Kidney capillary endothelial cell (primary cell): ENCODE data around the gene FANK1.
"Not testable (repeated sequence)": the region's sequence is repeated elsewhere in the genome, so short reads cannot be mapped to it uniquely, and the experiment has no call there.

Experiments used
- DNase-seq: peaks from one replicate; pipeline ENCODE4 v3.0.0-alpha.2; 2018; ENCODE audit warnings: low spot score

FANK1 gene

DNA sequence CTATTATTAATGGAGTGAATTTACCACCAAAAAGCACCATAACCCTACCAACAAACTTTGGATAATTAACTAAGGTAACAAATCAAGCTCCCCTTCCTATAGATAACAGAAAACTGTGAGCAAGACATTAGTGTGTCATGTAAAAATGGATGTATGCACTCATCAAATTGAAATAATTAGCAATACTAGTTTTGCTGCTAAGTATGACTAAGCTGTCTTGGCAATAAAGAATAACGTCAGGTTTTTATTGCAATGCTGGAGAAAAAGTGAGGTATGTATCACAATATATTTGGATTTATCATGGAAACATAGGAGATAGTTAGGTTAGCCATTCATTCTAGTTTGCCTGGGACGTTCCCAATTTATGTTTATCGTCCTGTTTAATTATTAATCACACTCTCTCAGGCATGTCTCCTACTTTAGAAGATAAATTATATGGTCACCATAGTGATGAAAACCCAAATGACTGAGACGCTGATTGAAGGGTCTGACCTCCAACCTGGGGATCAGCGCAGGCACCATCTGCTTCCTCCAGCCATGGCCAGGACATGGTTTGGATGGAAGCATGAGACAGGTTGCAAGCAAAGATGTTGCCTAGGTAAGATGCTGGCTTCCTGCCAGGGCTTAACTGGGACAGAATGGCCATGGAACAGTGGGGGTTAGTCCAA lies 125.6 kb downstream of the FANK1 start:
- no peak for DNase-seq

DNA sequence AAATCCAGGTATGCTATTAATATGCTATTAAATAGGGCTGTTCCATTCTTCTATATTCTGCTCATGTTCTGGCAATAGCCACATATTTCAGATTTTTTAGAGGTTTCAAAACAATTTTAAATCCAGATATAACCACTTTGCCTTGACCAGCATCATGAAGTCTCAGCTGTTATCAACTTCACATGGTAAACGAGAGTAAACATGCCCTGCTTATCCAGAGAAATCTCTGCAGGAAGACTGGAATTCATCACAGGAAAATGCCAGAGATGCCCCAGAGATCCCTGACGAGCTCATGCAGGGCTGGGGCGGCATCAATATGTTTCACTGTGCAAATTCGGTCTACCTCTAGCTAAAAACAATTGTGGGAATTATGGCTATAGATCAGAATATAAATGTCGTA lies 126.5 kb downstream of the FANK1 start:
- DNase-seq = no peak

DNA sequence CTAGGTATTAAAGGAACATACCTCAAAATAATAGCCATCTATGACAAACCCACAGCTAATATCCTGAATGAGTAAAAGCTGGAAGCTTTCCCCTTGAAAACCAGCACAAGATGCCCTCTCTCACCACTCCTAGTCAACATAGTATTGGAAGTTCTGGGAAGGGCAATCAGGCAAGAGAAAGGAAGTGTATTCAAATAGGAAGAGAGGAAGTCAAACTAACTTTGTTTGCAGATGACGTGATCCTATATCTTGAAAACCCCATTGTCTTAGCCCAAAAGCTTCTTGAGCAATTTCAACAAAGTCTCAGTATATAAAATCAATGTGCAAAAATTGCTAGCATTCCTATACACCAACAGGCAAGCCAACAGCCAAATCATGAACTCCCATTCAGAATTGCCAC lies 131.3 kb downstream of the FANK1 start:
- DNase-seq = peak; percentile 52

DNA sequence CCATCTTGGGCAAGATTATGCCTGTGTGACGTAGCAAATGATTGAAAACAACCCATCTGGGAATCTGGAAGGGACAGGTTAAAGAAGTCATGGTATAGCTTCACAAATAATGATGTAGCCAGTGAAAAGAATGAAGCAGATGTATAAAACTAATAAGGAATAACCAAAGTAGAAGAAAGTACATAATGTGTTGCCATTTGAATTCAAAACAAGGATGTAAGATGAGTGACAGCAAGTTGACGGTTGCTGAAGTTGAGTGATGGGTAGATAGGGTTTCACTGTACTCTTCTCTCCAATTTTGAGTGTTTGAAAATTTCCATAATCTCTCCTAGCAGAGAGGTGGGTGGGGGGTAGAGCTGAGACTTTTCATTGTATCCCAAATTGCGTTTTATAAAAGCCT lies 133.6 kb downstream of the FANK1 start:
- no peak for DNase-seq

DNA sequence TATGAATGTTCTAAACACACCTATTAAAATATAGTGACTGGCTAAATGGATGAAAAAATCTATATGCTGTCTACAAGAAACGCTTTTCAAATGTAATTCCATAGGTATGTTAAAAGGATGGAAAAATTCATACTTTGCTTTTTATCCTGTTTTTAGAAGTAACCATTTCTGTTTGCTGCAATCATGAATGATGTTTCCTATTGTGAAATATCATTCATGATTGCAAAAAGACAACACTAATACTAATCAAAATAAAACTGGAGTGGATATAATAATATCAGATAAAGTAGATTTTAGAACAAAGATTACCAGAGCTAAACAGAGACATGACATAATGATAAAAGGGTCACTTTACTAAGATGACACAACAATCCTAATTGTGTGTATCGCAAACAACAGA lies 138.2 kb downstream of the FANK1 start:
- no peak for DNase-seq

DNA sequence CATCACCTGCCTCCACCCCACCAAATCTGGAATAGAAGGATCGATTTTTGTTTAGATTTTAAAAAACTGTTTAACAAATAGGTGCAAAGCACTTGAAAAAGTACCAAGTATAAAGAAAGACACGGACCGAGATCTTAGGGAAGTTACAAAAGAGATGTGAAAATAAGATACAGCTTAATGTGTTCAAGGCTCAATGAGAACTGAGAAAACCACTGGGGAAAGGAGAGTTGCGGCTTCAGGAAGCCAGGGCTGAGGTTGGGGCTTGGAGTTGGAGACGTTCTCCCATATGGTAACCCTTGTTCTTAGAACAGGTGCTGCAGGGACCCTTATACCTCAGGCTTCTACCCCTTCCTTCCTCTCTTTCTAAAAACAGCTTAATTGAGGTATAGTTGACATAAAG lies 140.2 kb downstream of the FANK1 start:
- DNase-seq = no peak

DNA sequence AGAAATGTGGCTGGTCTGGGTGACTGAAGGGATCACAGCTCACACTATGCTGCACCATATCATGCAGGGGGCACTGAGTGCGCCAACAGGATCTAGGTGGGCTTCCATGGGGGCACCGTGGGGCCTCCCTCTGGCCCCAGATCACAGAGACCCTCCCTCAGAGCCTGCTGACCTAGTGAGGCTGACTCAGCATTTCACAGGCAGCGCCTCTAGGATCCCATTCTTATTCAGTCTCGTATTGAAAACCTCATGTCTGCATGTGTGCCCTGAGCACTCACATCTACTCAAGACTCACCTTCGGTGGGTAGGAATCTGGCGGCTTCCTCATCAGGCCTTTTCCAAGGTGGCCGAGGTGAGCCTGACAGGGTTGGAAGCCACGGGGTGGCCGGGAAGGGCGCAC lies 141.6 kb downstream of the FANK1 start:
- DNase-seq = no peak

DNA sequence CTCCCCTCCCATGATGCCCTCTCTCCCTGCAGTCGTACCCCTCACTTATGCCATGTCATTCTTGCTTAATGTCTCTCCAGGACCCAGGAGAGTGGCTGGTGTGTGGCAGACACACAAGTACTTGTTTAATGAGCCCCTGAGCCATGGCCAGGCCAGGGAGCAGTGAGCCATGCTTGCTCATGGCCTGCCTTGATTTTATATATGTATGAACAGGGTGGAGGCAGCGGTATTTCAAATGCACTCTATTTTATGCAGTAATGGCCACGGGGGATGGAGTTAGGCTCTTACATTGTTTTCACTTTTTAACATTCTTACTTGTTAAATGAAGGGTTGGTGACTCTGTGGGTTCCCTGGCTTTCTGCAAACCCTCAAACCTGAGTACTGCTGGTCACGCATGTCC lies 144.8 kb downstream of the FANK1 start:
- no peak for DNase-seq

DNA sequence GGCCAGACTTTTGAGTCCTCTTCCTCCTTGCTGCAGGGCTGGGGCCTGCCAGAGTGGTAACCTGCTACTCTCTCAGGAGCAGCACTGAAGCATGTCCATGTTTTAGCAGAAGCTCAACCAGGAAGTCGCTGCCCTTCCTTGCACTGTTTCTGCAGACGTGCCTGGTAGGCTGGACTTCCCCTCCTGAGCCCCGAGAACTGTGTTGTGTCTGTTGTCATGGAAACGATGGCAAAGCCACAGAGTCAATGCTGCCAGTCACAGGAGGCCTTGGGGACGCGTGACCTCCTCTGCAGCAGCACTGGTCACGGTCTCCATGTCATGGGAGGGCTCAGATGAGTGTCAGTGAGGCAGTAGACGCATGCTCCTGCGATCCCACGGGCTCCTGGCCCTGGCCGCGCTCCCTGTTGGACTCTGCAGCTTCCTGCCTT lies 145.5 kb downstream of the FANK1 start:
- peak; percentile 98 for DNase-seq

DNA sequence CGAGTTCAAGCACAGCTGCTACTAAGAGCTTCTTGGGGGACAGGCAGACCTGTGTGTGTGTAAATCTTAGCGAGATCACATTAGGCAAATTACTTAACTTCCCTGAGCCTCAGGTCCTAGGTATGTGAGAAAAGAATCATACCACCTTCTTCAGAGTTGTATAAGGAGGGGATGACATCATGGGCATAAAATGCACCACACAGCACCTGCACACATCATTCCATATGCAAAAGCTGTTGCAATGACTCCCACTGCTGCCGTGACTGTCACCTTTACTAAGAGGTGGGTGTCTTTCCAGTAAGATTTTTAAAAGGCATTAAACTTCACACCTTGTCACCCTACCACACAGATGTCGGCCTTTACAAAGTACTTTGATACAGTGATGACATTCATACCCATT lies 146.0 kb downstream of the FANK1 start:
- DNase-seq = no peak

DNA sequence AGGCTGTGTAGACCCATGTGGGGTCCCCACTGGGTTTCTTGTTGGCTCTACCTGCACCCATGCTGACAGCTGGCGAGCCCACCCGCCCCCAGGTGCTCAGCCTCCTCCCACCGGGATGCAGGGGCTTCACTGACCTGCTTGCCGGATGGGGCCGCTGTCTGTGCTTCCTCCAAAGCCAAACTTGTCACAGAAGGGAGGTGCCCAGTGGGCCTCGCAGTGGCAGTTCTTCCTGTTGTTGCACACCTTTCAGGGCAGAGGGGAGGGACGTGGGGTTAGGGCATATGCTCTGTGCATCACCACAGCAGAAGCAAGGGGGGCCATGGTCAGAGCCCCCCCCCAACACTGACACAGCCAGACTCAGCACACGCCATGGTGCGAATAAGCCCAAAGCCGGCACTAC lies 146.5 kb downstream of the FANK1 start:
- DNase-seq = no peak

DNA sequence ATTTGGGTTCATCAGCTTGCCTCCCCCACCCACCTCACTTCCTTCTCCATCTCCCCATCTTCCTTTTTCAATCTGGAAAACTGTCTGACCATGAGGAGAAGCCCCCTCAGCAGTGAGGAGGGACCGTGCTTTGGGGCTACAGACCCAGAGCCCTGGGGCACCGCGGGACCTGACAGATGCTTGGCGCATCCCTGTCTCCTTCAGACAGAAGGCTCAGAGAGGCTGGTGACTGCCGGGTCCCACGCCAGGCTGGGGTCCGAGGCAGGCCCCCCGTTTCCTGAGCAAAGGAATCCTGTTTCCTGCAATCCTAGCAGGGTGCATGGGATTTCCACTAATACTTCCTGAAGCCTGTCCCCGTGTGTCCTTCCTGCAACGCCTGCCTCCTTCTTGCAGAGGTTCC lies 147.0 kb downstream of the FANK1 start:
- no peak for DNase-seq

DNA sequence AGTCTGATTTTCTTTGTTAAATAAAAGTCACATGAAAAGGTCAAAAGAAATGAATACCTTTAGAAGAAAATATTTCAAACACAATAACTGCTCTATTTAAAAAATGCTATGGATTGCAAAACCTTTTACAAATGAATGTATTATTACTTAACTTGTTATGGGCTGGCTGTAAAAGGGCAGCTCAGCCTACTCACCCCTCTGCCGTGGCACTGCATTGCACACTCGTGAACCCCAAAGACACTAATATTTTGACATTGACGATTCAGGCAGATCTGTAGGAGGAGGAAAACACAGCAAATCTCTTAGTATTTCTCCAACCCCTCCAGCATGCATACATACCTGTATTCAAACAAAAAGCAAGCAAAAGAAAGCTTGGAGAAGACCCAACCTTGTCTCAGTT lies 149.5 kb downstream of the FANK1 start:
- DNase-seq = no peak

DNA sequence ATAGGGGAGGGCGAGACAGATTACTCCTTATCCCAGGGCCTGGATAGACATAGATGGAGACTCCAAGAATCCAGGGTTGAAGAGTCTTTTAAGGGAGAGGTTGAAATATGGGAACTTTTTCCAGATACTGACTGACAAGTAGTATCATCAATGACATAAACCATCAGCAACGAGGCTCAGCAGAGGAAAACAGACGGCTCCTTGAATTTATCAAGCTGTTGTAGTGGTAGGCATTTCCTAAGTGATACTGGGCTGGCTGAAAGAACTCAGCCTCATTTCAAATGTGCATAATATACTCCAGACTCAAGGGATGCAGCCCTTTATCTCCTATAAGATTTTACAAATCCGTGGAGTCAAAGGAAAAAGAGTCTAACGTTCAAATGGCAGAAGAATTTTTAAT lies 150.5 kb downstream of the FANK1 start:
- DNase-seq = no peak

DNA sequence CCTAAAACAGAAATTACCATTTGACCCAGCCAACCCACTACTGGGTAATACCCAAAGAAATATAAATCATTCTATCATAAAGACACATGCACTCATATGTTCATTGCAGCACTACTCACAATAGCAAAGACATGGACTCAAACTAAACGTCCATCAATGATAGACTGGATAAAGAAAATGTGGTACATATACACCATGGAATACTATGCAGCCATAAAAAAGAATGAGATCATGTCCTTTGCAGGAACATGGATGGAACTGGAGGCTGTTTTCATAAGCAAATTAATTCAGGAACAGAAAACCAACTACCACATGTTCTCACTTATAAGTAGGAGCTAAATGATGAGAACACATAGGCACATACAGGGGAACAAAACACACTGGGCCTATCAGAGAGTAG lies 151.4 kb downstream of the FANK1 start:
- not testable (repeated sequence) for DNase-seq

DNA sequence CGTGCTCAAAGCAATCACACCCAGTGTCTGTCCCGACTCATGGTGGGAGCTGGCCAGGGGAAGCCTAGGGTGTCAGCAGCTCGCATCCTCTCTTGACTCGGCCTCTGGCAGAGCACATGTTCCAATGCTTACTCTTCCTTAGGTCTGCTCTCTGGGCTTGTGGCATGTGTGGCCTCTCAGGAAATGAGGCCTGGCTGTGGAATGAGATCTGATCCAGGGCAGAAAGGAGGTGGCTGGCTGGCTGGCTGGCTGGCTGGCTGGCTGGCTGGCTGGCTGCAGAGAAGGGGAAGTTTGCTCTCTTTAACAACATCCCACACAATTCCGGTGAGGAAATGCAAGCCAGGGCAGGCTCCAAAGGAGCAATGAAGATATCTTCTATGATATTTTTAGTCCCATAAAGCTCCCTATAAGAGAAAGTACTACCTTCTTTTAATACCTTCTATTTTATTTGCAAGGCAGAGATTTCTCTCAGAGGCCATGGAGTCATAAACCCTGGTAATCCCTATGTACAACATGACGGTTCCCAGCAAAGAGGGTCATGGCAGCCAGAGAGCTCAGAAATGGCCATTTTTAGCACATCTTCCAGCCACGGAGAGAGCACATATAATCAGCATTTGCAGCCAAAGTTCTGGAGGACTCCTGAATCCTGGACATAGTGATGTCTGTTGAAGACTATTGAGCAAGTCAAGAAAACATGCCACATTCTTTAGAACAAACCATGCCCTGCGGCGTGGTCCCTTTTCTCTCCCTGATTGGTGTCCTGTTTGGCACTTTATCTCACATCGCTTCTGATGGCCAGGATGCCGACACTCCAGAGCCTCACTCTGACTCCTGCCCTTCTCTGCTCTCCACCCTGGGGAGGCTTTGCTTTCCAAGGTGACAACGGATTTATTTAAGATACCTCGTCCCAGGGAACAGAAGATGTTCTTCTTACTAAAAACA lies 153.7 kb downstream of the FANK1 start:
- peak; percentile 87 for DNase-seq

DNA sequence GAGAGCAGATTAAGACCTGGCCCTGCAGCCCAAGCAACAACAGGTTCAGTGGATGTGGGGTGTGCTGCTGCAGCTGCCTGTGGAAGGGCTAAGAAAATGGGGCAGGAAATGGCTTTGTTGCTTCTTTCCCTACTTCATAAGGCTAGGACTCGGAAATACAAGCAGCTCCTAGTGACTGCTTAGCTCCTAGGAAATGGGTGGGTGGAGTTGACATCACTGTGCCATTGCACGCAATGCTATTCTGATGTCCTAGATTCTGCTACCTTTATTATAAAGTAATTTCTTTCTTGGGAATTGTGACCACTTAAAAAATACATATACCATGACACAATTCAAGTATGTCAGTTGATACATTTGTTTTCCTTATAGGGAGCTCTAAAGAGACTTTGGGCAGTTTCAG lies 155.8 kb downstream of the FANK1 start:
- no peak for DNase-seq

DNA sequence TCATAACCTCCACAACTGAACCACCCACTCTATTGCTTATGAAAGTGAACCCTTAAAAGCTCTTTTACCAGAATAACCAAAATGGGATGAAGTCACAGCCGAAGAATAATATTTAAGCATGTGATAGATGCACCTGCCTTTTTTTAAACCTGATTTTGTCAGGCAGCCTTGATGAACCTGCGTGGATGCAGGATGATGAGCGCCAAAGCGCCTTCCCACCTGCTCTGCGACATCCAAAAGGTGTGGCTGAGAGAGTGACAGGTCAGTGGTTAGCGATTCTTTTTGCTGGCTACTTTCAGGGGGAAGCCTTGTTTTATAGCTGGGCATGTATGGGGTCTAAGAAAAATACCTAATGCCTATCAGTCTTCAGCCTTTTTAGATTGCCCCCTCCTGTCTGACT lies 157.8 kb downstream of the FANK1 start:
- DNase-seq = no peak

DNA sequence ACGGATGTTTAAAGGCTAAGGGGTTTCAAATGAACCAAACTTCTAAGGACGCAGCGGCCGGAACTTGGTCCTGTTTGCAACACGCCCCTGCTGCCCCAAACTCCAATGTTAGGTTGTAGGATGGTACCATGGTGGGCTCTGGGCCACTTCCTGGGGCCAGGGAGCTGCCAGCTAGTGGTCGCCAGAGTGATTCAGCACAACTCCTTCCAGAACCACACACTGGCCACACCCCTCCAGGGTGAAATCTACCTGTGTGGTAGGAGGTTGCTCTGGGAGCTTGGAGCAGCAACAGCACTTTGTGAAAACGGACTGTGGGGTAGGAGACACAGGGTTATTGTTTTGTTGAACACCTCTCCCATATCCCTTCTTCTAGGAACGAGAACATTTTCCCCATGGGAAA lies 161.1 kb downstream of the FANK1 start:
- no peak for DNase-seq

DNA sequence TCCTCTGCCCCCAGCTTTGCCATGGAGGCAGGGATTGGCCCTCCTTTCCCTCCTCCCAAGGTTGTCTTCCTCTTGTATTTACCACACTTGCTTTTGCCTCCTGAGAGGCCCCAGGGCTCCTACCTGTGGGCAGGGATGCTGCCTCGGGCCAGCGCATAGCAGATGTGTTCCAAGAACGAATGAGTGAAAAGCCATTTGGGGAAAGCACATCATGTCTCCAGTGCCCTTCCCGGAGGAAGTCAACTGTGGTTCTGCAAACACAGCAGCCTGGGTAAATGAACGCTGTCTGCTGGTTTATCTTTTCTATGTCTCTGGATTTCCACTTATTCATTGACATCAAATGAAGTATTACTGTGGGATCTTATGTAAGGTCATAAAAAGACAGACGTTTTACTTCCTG lies 161.7 kb downstream of the FANK1 start:
- DNase-seq = no peak

DNA sequence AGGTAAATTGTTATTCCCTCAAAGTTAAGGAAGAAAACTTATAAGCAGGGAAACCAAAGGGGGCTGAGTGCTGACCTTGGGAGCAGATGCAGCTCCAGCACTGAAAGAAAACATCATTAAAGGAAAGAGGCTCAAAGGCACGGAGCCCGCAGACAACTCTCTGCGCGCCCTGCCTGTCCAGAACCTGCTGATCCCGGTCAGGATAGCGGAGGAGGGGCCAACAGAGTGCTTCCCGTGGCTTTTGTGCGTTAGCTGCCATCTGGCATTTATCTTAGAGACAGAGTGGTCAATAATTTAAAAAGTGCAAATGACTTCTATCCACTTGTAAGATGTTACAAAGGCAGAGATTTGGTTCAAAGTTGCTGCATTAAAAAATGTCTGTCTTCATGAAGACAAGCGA lies 162.1 kb downstream of the FANK1 start:
- DNase-seq = no peak
